Measurements from ENCODE around the gene COL27A1.

Gene COL27A1

GRCh38 chr9:114261026-114261425 is 105.7 kb downstream of the COL27A1 start:
- no peak for DNase-seq (ENCODE audit: low read depth)
- H3K4me3 ChIP-seq (ENCODE audit: low read depth, low read length) = no peak overlapping the region
- TF ChIP-seq CTCF (conservative IDR thresholded peaks at IDR 0.05; ENCODE audit: low read depth, low read length) = no peak

GRCh38 chr9:114261987-114262386 is 106.7 kb downstream of the COL27A1 start:
- no peak overlapping the region for H3K4me3 ChIP-seq (ENCODE audit: low read depth, low read length)
- no peak for DNase-seq (ENCODE audit: low read depth)

GRCh38 chr9:114263853-114264510 is 108.6 kb downstream of the COL27A1 start:
- peak; percentile 49 for DNase-seq (ENCODE audit: low read depth)
- H3K4me3 ChIP-seq (ENCODE audit: low read depth, low read length) = no peak overlapping the region
- TF ChIP-seq CTCF (conservative IDR thresholded peaks at IDR 0.05; ENCODE audit: low read depth, low read length) = peak; percentile 63

More at GRCh38 chr9:114261987-114262386, 106.7 kb downstream of the COL27A1 start:
- TF ChIP-seq CTCF (conservative IDR thresholded peaks at IDR 0.05; ENCODE audit: low read depth, low read length) = no peak

- no peak for TF ChIP-seq CTCF (conservative IDR thresholded peaks at IDR 0.05; ENCODE audit: low read depth, low read length)
- DNase-seq (ENCODE audit: low read depth) = no peak
Measured at GRCh38 chr9:114264806-114265550, 109.6 kb downstream of the COL27A1 start.

GRCh38 chr9:114266969-114267368 is 111.6 kb downstream of the COL27A1 start:
- no peak for DNase-seq (ENCODE audit: low read depth)

More at GRCh38 chr9:114264806-114265550, 109.6 kb downstream of the COL27A1 start:
- H3K4me3 ChIP-seq (ENCODE audit: low read depth, low read length) = no peak overlapping the region

GRCh38 chr9:114269023-114269422 is 113.7 kb downstream of the COL27A1 start:
- DNase-seq (ENCODE audit: low read depth) = no peak
- no peak for TF ChIP-seq CTCF (conservative IDR thresholded peaks at IDR 0.05; ENCODE audit: low read depth, low read length)
- H3K4me3 ChIP-seq (ENCODE audit: low read depth, low read length) = no peak overlapping the region

More at GRCh38 chr9:114266969-114267368, 111.6 kb downstream of the COL27A1 start:
- H3K4me3 ChIP-seq (ENCODE audit: low read depth, low read length) = no peak overlapping the region
- no peak for TF ChIP-seq CTCF (conservative IDR thresholded peaks at IDR 0.05; ENCODE audit: low read depth, low read length)
